Neural cell (in vitro differentiated cells): Measurements from ENCODE around the gene TRPM8. TPM values are rescaled to one million over a fixed set of nuclear protein-coding genes. Genes with fewer than 3 reads are reported as not detected.

ENCODE experiments used
- H2AFZ ChIP-seq: fragments of 200-600, 300-800 bp; sonication (generic), shearing (Covaris generic); 2 replicates; pipeline ENCODE4 v1.6.0; 2014; ENCODE audit warnings: low read depth, mild to moderate bottlenecking, antibody characterized with exemption, low read length, moderate library complexity
- H3F3A ChIP-seq: fragments of 200-600 bp; shearing (Covaris generic); 2 replicates; pipeline ENCODE4 v1.6.1; 2016; ENCODE audit warnings: mild to moderate bottlenecking, moderate library complexity, mixed read lengths, antibody characterized with exemption, low read length; ENCODE audit not compliant: insufficient read depth, poor library complexity, severe bottlenecking
- H3K27ac ChIP-seq: fragments of 200-600, 300-800 bp; sonication (generic), shearing (Covaris generic); 2 replicates; pipeline ENCODE4 v1.5.1; 2014; ENCODE audit warnings: mild to moderate bottlenecking, low read length, moderate library complexity
- H3K27me3 ChIP-seq: fragments of 300-800, 200-600 bp; sonication (generic), shearing (Covaris generic); 2 replicates; pipeline ENCODE4 v1.6.0; 2014; ENCODE audit warnings: mild to moderate bottlenecking, low read depth, low read length, moderate library complexity; ENCODE audit not compliant: insufficient read depth
- H3K36me3 ChIP-seq: fragments of 300-800, 200-600 bp; sonication (generic), shearing (Covaris generic); 2 replicates; pipeline ENCODE4 v1.5.1; 2014; ENCODE audit warnings: mild to moderate bottlenecking, antibody characterized with exemption, low read length, moderate library complexity; ENCODE audit not compliant: insufficient read depth
- H3K4me2 ChIP-seq: fragments of 300-800, 200-600 bp; sonication (generic), shearing (Covaris generic); 2 replicates; pipeline ENCODE4 v1.6.0; 2014; ENCODE audit warnings: mild to moderate bottlenecking, low read length
- H3K4me3 ChIP-seq: fragments of 300-800, 200-600 bp; sonication (generic), shearing (Covaris generic); 2 replicates; pipeline ENCODE4 v1.5.1; 2014; ENCODE audit warnings: mild to moderate bottlenecking, low read length, moderate library complexity
- H3K79me2 ChIP-seq: fragments of 200-600 bp; shearing (Covaris generic); replicated peaks from 2 replicates; pipeline ENCODE4 v1.6.0; 2014; ENCODE audit warnings: mild to moderate bottlenecking, low read length, moderate library complexity; ENCODE audit not compliant: insufficient read depth
- H3K9ac ChIP-seq: fragments of 300-800, 200-600 bp; sonication (generic), shearing (Covaris generic); 2 replicates; pipeline ENCODE4 v1.6.1; 2016; ENCODE audit warnings: mild to moderate bottlenecking, low read length, mixed read lengths
- H3K9me2 ChIP-seq: fragments of 200-600 bp; shearing (Covaris generic); 2 replicates; pipeline ENCODE4 v1.6.1; 2016; ENCODE audit warnings: mild to moderate bottlenecking, low read length, mixed read lengths; ENCODE audit not compliant: insufficient read depth
- H3K9me3 ChIP-seq: fragments of 200-600, 300-800 bp; sonication (generic), shearing (Covaris generic); 2 replicates; pipeline ENCODE4 v1.6.1; 2016; ENCODE audit warnings: mild to moderate bottlenecking, mixed run types, low read length, moderate library complexity, mixed read lengths
- H4K20me1 ChIP-seq: fragments of 200-600 bp; shearing (Covaris generic); 2 replicates; pipeline ENCODE4 v1.6.1; 2016; ENCODE audit warnings: mild to moderate bottlenecking, mixed run types; ENCODE audit not compliant: insufficient read depth
- EZH2 ChIP-seq: fragments of 200-600, 300-800 bp; shearing (Covaris generic), sonication (generic); IDR thresholded peaks from 2 replicates; pipeline ENCODE4 v1.6.1; 2014; ENCODE audit warnings: antibody characterized with exemption, low read length, borderline replicate concordance, mild to moderate bottlenecking; ENCODE audit not compliant: insufficient read depth, poor library complexity, severe bottlenecking
- MXI1 ChIP-seq: fragments of 450-650 bp; conservative IDR thresholded peaks from 2 replicates; pipeline ENCODE4 v1.6.1; 2014; ENCODE audit warnings: antibody characterized with exemption, mild to moderate bottlenecking; ENCODE audit not compliant: poor library complexity, severe bottlenecking
- POLR2AphosphoS5 ChIP-seq: IDR thresholded peaks from 2 replicates; pipeline ENCODE4 v1.6.1; 2012
- RAD21 ChIP-seq: fragments of 450-650 bp; conservative IDR thresholded peaks from 2 replicates; pipeline ENCODE4 v1.6.1; 2014; ENCODE audit warnings: antibody characterized with exemption, mild to moderate bottlenecking, moderate library complexity
- SMC3 ChIP-seq: fragments of 450-650 bp; conservative IDR thresholded peaks from 2 replicates; pipeline ENCODE4 v1.6.1; 2014; ENCODE audit warnings: antibody characterized with exemption, mild to moderate bottlenecking, moderate library complexity; ENCODE audit not compliant: poor library complexity
- TAF1 ChIP-seq: IDR thresholded peaks from 2 replicates; pipeline ENCODE4 v1.6.1; 2012; ENCODE audit warnings: low read depth
- polyA plus RNA-seq: library from polyadenylated mRNA; depleted of rRNA; stranded (reverse); fragments of >200 nt; gene quantifications from 2 replicates; pipeline ENCODE4 v1.2.3, GENCODE V29; 2014
- TF ChIP-seq, protein P1 (sequence below): IDR thresholded peaks from 2 replicates; pipeline ENCODE4 v1.6.1; 2012; ENCODE audit warnings: borderline replicate concordance
- TF ChIP-seq, protein P2 (sequence below): fragments of 450-650 bp; IDR thresholded peaks from 2 replicates; pipeline ENCODE4 v1.5.1; 2014; ENCODE audit warnings: antibody characterized with exemption, mild to moderate bottlenecking, moderate library complexity; ENCODE audit not compliant: poor library complexity, severe bottlenecking

TRPM8 gene
- polyA plus RNA-seq, 1 donor from 2014 or later = not detected

DNA sequence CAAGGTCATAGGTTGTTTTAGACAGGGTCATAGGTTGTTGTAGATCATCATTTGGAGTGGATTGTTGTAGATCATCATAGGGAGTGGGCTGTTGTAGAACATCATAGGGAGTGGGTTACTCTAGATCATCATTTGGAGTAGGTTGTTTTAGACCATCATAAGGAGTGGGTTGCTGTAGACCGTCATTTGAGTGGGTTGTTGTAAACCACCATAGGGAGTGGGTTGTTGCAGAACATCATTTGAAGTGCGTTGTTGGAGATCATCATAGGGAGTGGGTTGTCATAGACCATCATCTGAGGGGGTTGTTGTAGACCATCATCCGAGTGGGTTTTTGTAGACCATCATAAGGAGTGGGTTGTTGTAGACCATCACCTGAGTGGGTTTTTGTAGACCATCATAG, 9.5 kb upstream of the TRPM8 start:
- no peaks in the 10 kb centered on the region for H3K36me3 ChIP-seq
- no peaks in the 10 kb centered on the region for H3K79me2 ChIP-seq
- H3K9ac ChIP-seq = no peak overlapping the region
- no peaks in the 10 kb centered on the region for H3K27me3 ChIP-seq
- no peak overlapping the region for H2AFZ ChIP-seq
- no peaks in the 10 kb centered on the region for H3F3A ChIP-seq
- no peaks in the 10 kb centered on the region for H3K9me3 ChIP-seq
- TF ChIP-seq, protein P1, sequence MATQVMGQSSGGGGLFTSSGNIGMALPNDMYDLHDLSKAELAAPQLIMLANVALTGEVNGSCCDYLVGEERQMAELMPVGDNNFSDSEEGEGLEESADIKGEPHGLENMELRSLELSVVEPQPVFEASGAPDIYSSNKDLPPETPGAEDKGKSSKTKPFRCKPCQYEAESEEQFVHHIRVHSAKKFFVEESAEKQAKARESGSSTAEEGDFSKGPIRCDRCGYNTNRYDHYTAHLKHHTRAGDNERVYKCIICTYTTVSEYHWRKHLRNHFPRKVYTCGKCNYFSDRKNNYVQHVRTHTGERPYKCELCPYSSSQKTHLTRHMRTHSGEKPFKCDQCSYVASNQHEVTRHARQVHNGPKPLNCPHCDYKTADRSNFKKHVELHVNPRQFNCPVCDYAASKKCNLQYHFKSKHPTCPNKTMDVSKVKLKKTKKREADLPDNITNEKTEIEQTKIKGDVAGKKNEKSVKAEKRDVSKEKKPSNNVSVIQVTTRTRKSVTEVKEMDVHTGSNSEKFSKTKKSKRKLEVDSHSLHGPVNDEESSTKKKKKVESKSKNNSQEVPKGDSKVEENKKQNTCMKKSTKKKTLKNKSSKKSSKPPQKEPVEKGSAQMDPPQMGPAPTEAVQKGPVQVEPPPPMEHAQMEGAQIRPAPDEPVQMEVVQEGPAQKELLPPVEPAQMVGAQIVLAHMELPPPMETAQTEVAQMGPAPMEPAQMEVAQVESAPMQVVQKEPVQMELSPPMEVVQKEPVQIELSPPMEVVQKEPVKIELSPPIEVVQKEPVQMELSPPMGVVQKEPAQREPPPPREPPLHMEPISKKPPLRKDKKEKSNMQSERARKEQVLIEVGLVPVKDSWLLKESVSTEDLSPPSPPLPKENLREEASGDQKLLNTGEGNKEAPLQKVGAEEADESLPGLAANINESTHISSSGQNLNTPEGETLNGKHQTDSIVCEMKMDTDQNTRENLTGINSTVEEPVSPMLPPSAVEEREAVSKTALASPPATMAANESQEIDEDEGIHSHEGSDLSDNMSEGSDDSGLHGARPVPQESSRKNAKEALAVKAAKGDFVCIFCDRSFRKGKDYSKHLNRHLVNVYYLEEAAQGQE = no peak
- TF ChIP-seq TAF1 = no peak
- no peaks in the 10 kb centered on the region for H3K9me2 ChIP-seq
- H4K20me1 ChIP-seq = no peaks in the 10 kb centered on the region
- no peak overlapping the region for H3K27ac ChIP-seq
- H3K4me2 ChIP-seq = no peak overlapping the region
- no peak overlapping the region for H3K4me3 ChIP-seq

DNA sequence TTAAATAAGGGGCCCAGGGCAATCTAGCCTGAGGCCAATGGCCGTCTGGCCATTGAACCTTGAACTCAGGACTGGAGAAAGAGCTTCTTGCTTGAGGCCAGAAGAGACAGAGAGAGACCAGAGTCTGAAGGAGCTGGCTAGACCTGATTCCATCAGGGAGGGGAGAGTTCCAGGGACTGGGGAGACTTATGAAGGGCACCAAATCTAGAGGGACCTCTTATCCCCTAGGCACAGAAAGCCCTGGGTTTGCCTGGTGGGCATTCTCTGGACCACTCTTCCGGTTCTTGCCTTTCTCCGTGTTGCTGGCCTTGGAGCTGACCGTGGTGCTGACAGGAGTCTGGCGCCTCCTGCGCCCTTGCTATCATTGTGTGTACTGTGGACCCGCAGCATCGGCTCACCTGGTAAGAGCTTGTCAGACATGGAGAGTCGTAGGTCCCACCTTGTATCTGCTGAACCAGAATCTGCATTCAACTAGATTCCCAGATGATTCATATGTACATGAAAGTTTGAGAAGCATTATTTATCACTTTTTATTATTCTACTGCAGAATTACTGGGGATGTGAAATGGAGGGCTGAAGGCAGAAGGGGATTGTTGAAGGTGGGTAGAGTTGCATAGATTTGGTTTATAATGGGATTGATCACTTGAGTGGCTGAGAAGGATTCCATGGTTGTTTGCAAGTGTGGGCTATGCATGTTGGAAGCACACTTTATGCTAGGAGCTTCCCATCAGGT, 4.3 kb upstream of the TRPM8 start:
- H3K9me3 ChIP-seq = no peaks in the 10 kb centered on the region
- H3K36me3 ChIP-seq = no peaks in the 10 kb centered on the region
- H3K79me2 ChIP-seq = no peaks in the 10 kb centered on the region
- H3K27me3 ChIP-seq = no peaks in the 10 kb centered on the region
- no peak overlapping the region for H3K9ac ChIP-seq
- H4K20me1 ChIP-seq = no peaks in the 10 kb centered on the region
- no peak overlapping the region for H2AFZ ChIP-seq
- H3K4me2 ChIP-seq = no peak overlapping the region
- H3K9me2 ChIP-seq = no peaks in the 10 kb centered on the region
- H3K4me3 ChIP-seq = no peak overlapping the region
- TF ChIP-seq, protein P2, sequence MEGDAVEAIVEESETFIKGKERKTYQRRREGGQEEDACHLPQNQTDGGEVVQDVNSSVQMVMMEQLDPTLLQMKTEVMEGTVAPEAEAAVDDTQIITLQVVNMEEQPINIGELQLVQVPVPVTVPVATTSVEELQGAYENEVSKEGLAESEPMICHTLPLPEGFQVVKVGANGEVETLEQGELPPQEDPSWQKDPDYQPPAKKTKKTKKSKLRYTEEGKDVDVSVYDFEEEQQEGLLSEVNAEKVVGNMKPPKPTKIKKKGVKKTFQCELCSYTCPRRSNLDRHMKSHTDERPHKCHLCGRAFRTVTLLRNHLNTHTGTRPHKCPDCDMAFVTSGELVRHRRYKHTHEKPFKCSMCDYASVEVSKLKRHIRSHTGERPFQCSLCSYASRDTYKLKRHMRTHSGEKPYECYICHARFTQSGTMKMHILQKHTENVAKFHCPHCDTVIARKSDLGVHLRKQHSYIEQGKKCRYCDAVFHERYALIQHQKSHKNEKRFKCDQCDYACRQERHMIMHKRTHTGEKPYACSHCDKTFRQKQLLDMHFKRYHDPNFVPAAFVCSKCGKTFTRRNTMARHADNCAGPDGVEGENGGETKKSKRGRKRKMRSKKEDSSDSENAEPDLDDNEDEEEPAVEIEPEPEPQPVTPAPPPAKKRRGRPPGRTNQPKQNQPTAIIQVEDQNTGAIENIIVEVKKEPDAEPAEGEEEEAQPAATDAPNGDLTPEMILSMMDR = no peak
- no peak for TF ChIP-seq TAF1
- no peak for TF ChIP-seq EZH2
- TF ChIP-seq POLR2AphosphoS5 = no peak
- TF ChIP-seq RAD21 = no peak
- no peak for TF ChIP-seq MXI1
- TF ChIP-seq, protein P1 = no peak
- no peak for TF ChIP-seq SMC3
- H3K27ac ChIP-seq = no peak overlapping the region
- H3F3A ChIP-seq = no peaks in the 10 kb centered on the region
